GM19238 (cell line): ENCODE results near the gene GASK1A.

Experiments
- DNase-seq: peaks from one replicate; pipeline ENCODE4 v3.0.0; 2011; ENCODE audit warnings: low spot score; ENCODE audit not compliant: insufficient read length

GASK1A gene

GRCh38 chr3:42982645-42983412 is 3.7 kb downstream of the GASK1A start:
- DNase-seq: no peak

GRCh38 chr3:42983927-42984326 is 4.8 kb downstream of the GASK1A start:
- DNase-seq: no peak

- DNase-seq: no peak
These were observed 5.6 kb downstream of the GASK1A start for GRCh38 chr3:42984701-42985100.

- DNase-seq: no peak
These were observed 9.0 kb downstream of the GASK1A start for GRCh38 chr3:42988097-42988496.

- DNase-seq: no peak
These were observed 9.5 kb downstream of the GASK1A start for GRCh38 chr3:42988566-42988965.

GRCh38 chr3:42991341-42992315 is 12.5 kb downstream of the GASK1A start:
- DNase-seq: no peak

GRCh38 chr3:42994595-42994994 is 15.5 kb downstream of the GASK1A start:
- no peak for DNase-seq

- DNase-seq: no peak
These were observed 16.9 kb downstream of the GASK1A start for GRCh38 chr3:42996021-42996420.

- no peak for DNase-seq
These were observed 17.5 kb downstream of the GASK1A start for GRCh38 chr3:42996633-42997075.

- no peak for DNase-seq
These were observed 20.1 kb downstream of the GASK1A start for GRCh38 chr3:42999212-42999611.

- no peak for DNase-seq
These were observed 20.5 kb downstream of the GASK1A start for GRCh38 chr3:42999632-43000031.

- no peak for DNase-seq
These were observed 21.3 kb downstream of the GASK1A start for GRCh38 chr3:43000387-43000786.

- no peak for DNase-seq
These were observed 22.0 kb downstream of the GASK1A start for GRCh38 chr3:43001094-43001553.

GRCh38 chr3:43001556-43002121 is 22.5 kb downstream of the GASK1A start:
- DNase-seq: no peak

- DNase-seq: no peak
These were observed 25.2 kb downstream of the GASK1A start for GRCh38 chr3:43004282-43004681.

- no peak for DNase-seq
These were observed 26.1 kb downstream of the GASK1A start for GRCh38 chr3:43005253-43005652.

GRCh38 chr3:43005981-43006380 is 26.9 kb downstream of the GASK1A start:
- DNase-seq: no peak

GRCh38 chr3:43006825-43007224 is 27.7 kb downstream of the GASK1A start:
- no peak for DNase-seq

- no peak for DNase-seq
These were observed 30.4 kb downstream of the GASK1A start for GRCh38 chr3:43009547-43009946.

GRCh38 chr3:43010638-43011037 is 31.5 kb downstream of the GASK1A start:
- no peak for DNase-seq

GRCh38 chr3:43011638-43012037 is 32.5 kb downstream of the GASK1A start:
- no peak for DNase-seq

GRCh38 chr3:43012174-43012573 is 33.1 kb downstream of the GASK1A start:
- no peak for DNase-seq
